Heart left ventricle (tissue), 13 donors: ENCODE data around the gene DHX29.

Source experiments
- CTCF ChIP-seq, 12 donors: fragments of 200-600 bp; sonication (generic) in 4 of 12; IDR thresholded peaks; one replicate each; pipeline versions ENCODE4 v1.5.0 to v1.8.0; 2018 to 2022; ENCODE audit warnings: antibody characterized with exemption in 12 of 12, mild to moderate bottlenecking in 5 of 12
- POLR2A ChIP-seq, 2 donors: fragments of 450-650 bp; IDR thresholded peaks; one replicate each; pipeline ENCODE4 v1.6.1; 2017; ENCODE audit warnings: antibody characterized with exemption in 2 of 2, mild to moderate bottlenecking in 2 of 2, moderate library complexity in 2 of 2
- donor health status: ischemic (EF 13 %, LVEDD 7.1; RV severe dilation, severe dysfunction).
- donor health status: DM: no; HTN: yes; CAD: no.
- donor health status: DM: no; HTN: no; CAD: no.
- donor health status: ischemic (EF 25% LVEDD 6.9; RV normal size, moderate dysfunction).
- donor health status: ischemic (EF 25% LVEDD 5.7; RV mildly dilated, moderate dysfunction).
- donor health status: ischemic (EF 35%, LVEDD 5.7; RV mildly dilated, moderate dysfunction).
- donor health status: nonischemic (EF 11% LVEDD 7.7; RV severe dilation, severe dysfunction).
- donor health status: DM: yes; HTN: yes; CAD: no.
- donor health status: PGD.
- donor health status: ischemic (EF 29% LVEDD 5.4; RV normal size, mild dysfunction).
- donor health status: nonischemic (EF 23%, LVEDD 6.1; RV moderate dilation, normal function).

- TF ChIP-seq CTCF (IDR thresholded peaks at IDR 0.05) = no peak
- no peak for TF ChIP-seq POLR2A (IDR thresholded peaks at IDR 0.05)
Measured at GRCh38 chr5:55345327-55345726, 37.8 kb upstream of the DHX29 start.
